Osteoblast (primary cell): ENCODE measurements around the gene KRT6A. TPM values are rescaled to one million over a fixed set of nuclear protein-coding genes. Genes with fewer than 3 reads are reported as not detected.
"Not testable (repeated sequence)": the region's sequence is repeated elsewhere in the genome, so short reads cannot be mapped to it uniquely, and the experiment has no call there.

Experiments used
- DNase-seq: peaks from one replicate; pipeline ENCODE4 v3.0.0; 2011; ENCODE audit warnings: low spot score, mixed read lengths; ENCODE audit not compliant: insufficient read length; ENCODE audit errors: missing footprints
- H2AFZ ChIP-seq: 2 replicates; pipeline ENCODE4 v1.6.0; 2011; ENCODE audit warnings: mild to moderate bottlenecking, low read length
- H3K27ac ChIP-seq: 2 replicates; pipeline ENCODE4 v1.5.1; 2011; ENCODE audit warnings: mild to moderate bottlenecking, low read depth, low read length, moderate library complexity
- H3K27me3 ChIP-seq: 2 replicates; pipeline ENCODE4 v1.6.0; 2012; ENCODE audit warnings: mild to moderate bottlenecking, control low read depth, inconsistent platforms, low read length, moderate library complexity; ENCODE audit not compliant: insufficient read depth
- H3K36me3 ChIP-seq: 2 replicates; pipeline ENCODE4 v1.5.1; 2011; ENCODE audit warnings: mild to moderate bottlenecking, low read length, control low read depth, moderate library complexity; ENCODE audit not compliant: insufficient read depth
- H3K4me1 ChIP-seq: 2 replicates; pipeline ENCODE4 v1.5.1; 2011; ENCODE audit warnings: mild to moderate bottlenecking, low read length, control low read depth, moderate library complexity; ENCODE audit not compliant: insufficient read depth
- H3K4me2 ChIP-seq: 2 replicates; pipeline ENCODE4 v1.6.0; 2011; ENCODE audit warnings: mild to moderate bottlenecking, low read length; ENCODE audit not compliant: insufficient read depth
- H3K4me3 ChIP-seq: fragments of 200-600 bp; sonication (generic); 3 replicates; pipeline ENCODE4 v1.5.1; 2012; ENCODE audit warnings: mild to moderate bottlenecking, low read length, inconsistent platforms; ENCODE audit not compliant: insufficient read depth
- H3K79me2 ChIP-seq: 2 replicates; pipeline ENCODE4 v1.6.0; 2012; ENCODE audit warnings: mild to moderate bottlenecking, low read length, control low read depth, inconsistent platforms; ENCODE audit not compliant: insufficient read depth
- H3K9me3 ChIP-seq: 2 replicates; pipeline ENCODE4 v1.5.1; 2011; ENCODE audit warnings: low read depth, low read length, control low read depth
- H4K20me1 ChIP-seq: 2 replicates; pipeline ENCODE4 v1.6.0; 2012; ENCODE audit warnings: mild to moderate bottlenecking, low read length, control low read depth; ENCODE audit not compliant: insufficient read depth
- CTCF ChIP-seq: IDR thresholded peaks from 2 replicates; pipeline ENCODE4 v1.5.1; 2011; ENCODE audit warnings: mild to moderate bottlenecking, low read depth, low read length, moderate library complexity; ENCODE audit errors: extremely low read depth
- total RNA-seq: library from RNA; depleted of rRNA; stranded (reverse); fragments of >200 nt; gene quantifications from 2 replicates; pipeline ENCODE4 v1.2.3, GENCODE V29; 2012

Gene KRT6A
- total RNA-seq, 1 donor = 0.72 TPM

DNA sequence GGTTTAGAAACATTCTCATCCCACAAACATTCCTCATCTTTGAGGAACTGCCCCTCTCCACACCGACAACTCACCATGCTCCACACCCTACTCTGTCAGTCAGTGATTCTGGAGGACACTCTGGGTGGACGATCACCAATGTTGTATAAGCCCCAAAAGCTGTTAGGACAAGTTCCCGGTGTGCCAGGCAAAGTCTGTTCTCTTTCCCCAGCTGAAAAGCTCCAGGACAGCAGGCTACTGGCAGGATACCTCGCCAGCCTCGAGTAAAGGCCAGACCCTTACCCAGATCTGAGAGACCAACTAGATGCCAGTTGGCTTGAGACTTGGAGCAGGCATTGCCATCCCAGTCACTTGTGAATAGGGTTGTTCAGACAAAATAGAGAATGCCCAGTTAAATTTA lies 15.2 kb upstream of the KRT6A start:
- DNase-seq = no peak
- no peaks in the 10 kb centered on the region for H3K9me3 ChIP-seq
- no peak overlapping the region for H3K27ac ChIP-seq
- no peaks in the 10 kb centered on the region for H4K20me1 ChIP-seq
- TF ChIP-seq CTCF = no peak
- H3K79me2 ChIP-seq = no peaks in the 10 kb centered on the region
- H3K4me3 ChIP-seq = no peak overlapping the region
- no peak overlapping the region for H2AFZ ChIP-seq
- H3K4me1 ChIP-seq = no peaks in the 10 kb centered on the region
- peaks cover 18% of the 10 kb centered on the region for H3K27me3 ChIP-seq
- no peaks in the 10 kb centered on the region for H3K36me3 ChIP-seq
- no peak overlapping the region for H3K4me2 ChIP-seq

DNA sequence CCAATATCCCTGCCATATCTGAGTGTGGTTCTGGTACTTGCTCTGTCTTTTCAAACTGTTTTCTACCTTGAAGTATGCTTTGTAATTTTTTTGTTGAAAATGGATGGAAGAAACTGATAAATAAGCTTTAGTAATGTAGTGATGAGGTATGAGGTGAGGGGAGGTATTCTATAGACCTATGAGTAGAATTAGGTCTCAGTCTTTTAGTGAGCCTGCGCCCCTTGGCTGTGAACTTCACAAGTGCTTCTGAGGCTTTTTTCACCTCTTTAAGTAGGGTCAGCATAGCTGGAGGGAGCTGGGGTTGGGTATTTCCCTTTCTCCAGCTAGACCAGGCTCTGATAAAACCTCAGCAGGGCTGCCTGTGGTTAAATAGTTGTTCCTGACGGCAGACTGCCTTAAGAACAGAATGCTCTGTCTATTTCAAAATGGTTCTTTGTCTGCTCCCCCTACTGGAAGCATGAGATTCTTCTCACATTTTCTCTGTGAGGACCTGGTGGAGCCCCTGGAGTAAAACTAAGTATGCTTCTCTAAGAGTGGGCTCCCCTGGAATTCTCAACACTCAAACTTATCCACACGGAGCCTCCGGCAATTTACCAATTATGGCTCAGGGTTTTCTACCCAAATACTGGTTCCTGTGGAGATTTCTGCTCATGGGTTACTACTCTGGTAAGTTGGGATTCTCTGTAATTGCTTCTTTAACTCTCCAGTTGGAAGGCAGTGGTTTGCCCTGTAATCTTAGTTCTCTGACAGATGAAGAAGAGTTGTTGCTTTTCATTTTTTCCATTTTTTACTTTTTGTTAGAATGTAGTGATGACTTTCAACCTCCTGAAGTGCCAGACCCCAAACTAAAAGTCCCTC lies 14.0 kb upstream of the KRT6A start:
- no peaks in the 10 kb centered on the region for H3K4me1 ChIP-seq
- TF ChIP-seq CTCF = peak; percentile 78
- H3K79me2 ChIP-seq = no peaks in the 10 kb centered on the region
- H3K9me3 ChIP-seq = no peaks in the 10 kb centered on the region
- H3K36me3 ChIP-seq = no peaks in the 10 kb centered on the region
- H3K27me3 ChIP-seq = peaks cover 14% of the 10 kb centered on the region
- H3K4me3 ChIP-seq = no peak overlapping the region
- no peak overlapping the region for H3K27ac ChIP-seq
- H3K4me2 ChIP-seq = no peak overlapping the region
- no peak for DNase-seq
- H4K20me1 ChIP-seq = no peaks in the 10 kb centered on the region
- no peak overlapping the region for H2AFZ ChIP-seq

GRCh38 chr12:52502877-52503276 lies 9.8 kb upstream of the KRT6A start:
- no peak for TF ChIP-seq CTCF
- Histone ChIP-seq H3K4me1 (peaks cover 29% of the 10 kb centered on the region), H3K27me3 (peaks cover 7% of the 10 kb centered on the region), H4K20me1 (no peaks in the 10 kb centered on the region), H3K4me2 (no peak overlapping the region), H3K36me3 (no peaks in the 10 kb centered on the region), H2AFZ (no peak overlapping the region), H3K4me3 (no peak overlapping the region), H3K27ac (no peak overlapping the region), H3K79me2 (no peaks in the 10 kb centered on the region), H3K9me3 (no peaks in the 10 kb centered on the region)
- no peak for DNase-seq

GRCh38 chr12:52501490-52501889 lies 8.4 kb upstream of the KRT6A start:
- H3K9me3 ChIP-seq = no peaks in the 10 kb centered on the region
- no peak for TF ChIP-seq CTCF

DNA sequence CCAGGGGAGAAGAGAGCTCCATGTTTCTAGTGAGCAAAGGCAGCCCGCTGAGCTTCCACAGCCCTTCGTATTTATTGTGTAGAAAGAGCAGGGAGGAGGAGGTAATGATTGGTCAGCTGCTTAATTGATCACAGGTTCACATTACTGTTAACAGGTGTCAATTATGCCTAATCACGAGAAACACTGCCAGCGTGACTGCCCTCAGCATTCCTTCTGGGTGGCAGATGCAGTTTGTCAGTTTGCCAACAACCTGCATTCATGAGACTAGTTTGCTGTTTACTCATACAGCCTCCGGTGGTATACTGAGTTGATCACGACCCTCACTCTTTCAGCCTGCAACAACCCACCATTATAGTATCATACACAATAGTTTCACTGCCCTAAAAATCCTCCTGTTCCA lies 7.5 kb upstream of the KRT6A start:
- not testable (repeated sequence) for H3K27me3 ChIP-seq, H4K20me1 ChIP-seq, DNase-seq, H3K79me2 ChIP-seq, H3K36me3 ChIP-seq, H2AFZ ChIP-seq, H3K9me3 ChIP-seq
- Histone ChIP-seq H3K4me3 (peak overlapping the region; percentile 38), H3K27ac (peak overlapping the region; percentile 82), H3K4me2 (peak overlapping the region; percentile 64), H3K4me1 (peaks cover 49% of the 10 kb centered on the region)

More at GRCh38 chr12:52501490-52501889, 8.4 kb upstream of the KRT6A start:
- Histone ChIP-seq H3K4me3 (no peak overlapping the region), H2AFZ (no peak overlapping the region), H4K20me1 (no peaks in the 10 kb centered on the region), H3K4me1 (peaks cover 40% of the 10 kb centered on the region), H3K36me3 (no peaks in the 10 kb centered on the region), H3K27ac (peak overlapping the region; percentile 82), H3K79me2 (no peaks in the 10 kb centered on the region), H3K27me3 (peaks cover 3% of the 10 kb centered on the region), H3K4me2 (no peak overlapping the region)
- DNase-seq = no peak
